AG10803 (cell line): ENCODE results near the gene FBXL19.

ENCODE experiments used
- DNase-seq: peaks from one replicate; pipeline ENCODE4 v3.0.0; 2010; ENCODE audit warnings: low read depth
- H3K4me3 ChIP-seq: 2 replicates; pipeline ENCODE4 v1.5.1; 2011; ENCODE audit warnings: mild to moderate bottlenecking, low read length, control low read depth
- CTCF ChIP-seq: conservative IDR thresholded peaks from 2 replicates; pipeline ENCODE4 v1.5.1; 2011; ENCODE audit warnings: mild to moderate bottlenecking, low read length, control low read depth, inconsistent platforms

FBXL19 gene

GRCh38 chr16:30924913-30925631, 1.7 kb downstream of the FBXL19 start:
- no peak for TF ChIP-seq CTCF
- peak overlapping the region; percentile 79 for H3K4me3 ChIP-seq
- no peak for DNase-seq

- TF ChIP-seq CTCF, result no peak
- DNase-seq, result no peak
- no peak overlapping the region; the same call in 1 of the 2 replicates for H3K4me3 ChIP-seq
These were observed 2.2 kb downstream of the FBXL19 start for GRCh38 chr16:30925632-30925987.

- TF ChIP-seq CTCF, result no peak
- DNase-seq, result no peak
These were observed 2.8 kb downstream of the FBXL19 start for GRCh38 chr16:30925995-30926811.

GRCh38 chr16:30926937-30927788, 3.8 kb downstream of the FBXL19 start:
- no peak for TF ChIP-seq CTCF
- H3K4me3 ChIP-seq, result no peak overlapping the region
- DNase-seq, result no peak

More at GRCh38 chr16:30925995-30926811, 2.8 kb downstream of the FBXL19 start:
- no peak overlapping the region for H3K4me3 ChIP-seq

- no peak for TF ChIP-seq CTCF
- DNase-seq, result peak; percentile 22
- H3K4me3 ChIP-seq, result no peak overlapping the region
These were observed 4.5 kb downstream of the FBXL19 start for GRCh38 chr16:30927789-30928378.

GRCh38 chr16:30928390-30928789, 5.0 kb downstream of the FBXL19 start:
- DNase-seq, result no peak
- no peak overlapping the region for H3K4me3 ChIP-seq
- TF ChIP-seq CTCF, result no peak
